ENCODE data around the gene TRMT61A.

DNA sequence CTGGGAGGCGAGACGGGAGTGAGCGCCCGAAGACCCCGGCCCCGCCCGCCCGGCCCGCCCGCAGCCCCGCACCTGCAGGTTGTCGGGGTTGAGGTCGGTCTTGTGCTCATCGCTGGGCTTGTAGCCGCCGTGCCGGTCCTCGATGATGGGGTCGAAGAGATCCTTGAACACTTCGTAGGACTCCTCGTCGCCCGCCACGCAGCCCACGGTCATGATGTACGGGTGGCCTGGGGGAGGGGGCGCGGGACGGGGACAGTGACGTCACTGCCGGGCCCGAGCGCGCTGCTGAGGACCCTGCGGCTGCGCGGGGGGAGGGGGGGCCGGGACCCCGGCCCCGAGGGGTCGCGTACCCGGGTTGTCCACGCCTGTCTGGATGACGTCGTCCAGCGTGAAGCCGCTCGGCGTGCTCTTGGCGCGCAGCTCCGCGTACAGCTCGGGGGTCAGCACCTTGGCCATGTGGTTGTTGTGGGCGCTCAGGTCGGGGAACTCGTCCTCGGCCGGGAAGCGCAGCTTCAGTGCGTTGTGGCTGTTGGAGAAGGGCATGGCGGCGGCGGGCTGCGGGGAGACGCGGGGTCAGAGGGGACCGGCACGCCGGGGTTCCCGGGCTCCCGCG is 6.9 kb upstream of the TRMT61A start:
- TF ChIP-seq CTCF (IDR thresholded peaks at IDR 0.05; ENCODE audit: insufficient read depth, low read length, poor library complexity, severe bottlenecking): no peak
- no peak for TF ChIP-seq EZH2phosphoT487 (conservative IDR thresholded peaks at IDR 0.05; ENCODE audit: low read length)

Data from SU-DHL-6 (cell line).